ENCODE data around the gene SLC35F3. TPM values are rescaled to one million over a fixed set of nuclear protein-coding genes. Genes with fewer than 3 reads are reported as not detected.

SLC35F3 gene
- total RNA-seq, 4 donors from 2014 or later = 0.82 TPM; not detected in 3

GRCh38 chr1:234000557-234001041 lies 96.1 kb downstream of the SLC35F3 start:
- no peak for DNase-seq
- in situ Hi-C loops (cut with MboI; ENCODE audit: low sequenced_read_pairs in 4 of 4) = no loop called here
- H3K9me3 ChIP-seq = no peaks in the 10 kb centered on the region
- TF ChIP-seq CTCF (IDR thresholded peaks at IDR 0.05 in 4 of 5, conservative IDR thresholded peaks at IDR 0.05 in 1 of 5) (no peak), POLR2A (IDR thresholded peaks at IDR 0.05) (no peak)
- no peaks in the 10 kb centered on the region for H3K27me3 ChIP-seq
- no peak overlapping the region for H3K27ac ChIP-seq
- no peaks in the 10 kb centered on the region for H3K36me3 ChIP-seq
- H3K4me1 ChIP-seq = no peaks in the 10 kb centered on the region
- no peak for ATAC-seq
- intact Hi-C loops (cut with DNase I; ENCODE audit: low total_unique reads) = no loop called here
- H3K4me3 ChIP-seq = no peak overlapping the region

- H3K4me3 ChIP-seq = no peak overlapping the region
- no peak overlapping the region for H3K27ac ChIP-seq
- H3K36me3 ChIP-seq = no peaks in the 10 kb centered on the region
- H3K9me3 ChIP-seq = no peaks in the 10 kb centered on the region
- intact Hi-C loops (cut with DNase I; ENCODE audit: low total_unique reads) (no loop called here), in situ Hi-C loops (cut with MboI; ENCODE audit: low sequenced_read_pairs in 4 of 4) (no loop called here)
- no peak for ATAC-seq
- H3K4me1 ChIP-seq = no peaks in the 10 kb centered on the region
- TF ChIP-seq POLR2A (IDR thresholded peaks at IDR 0.05) (no peak), CTCF (IDR thresholded peaks at IDR 0.05 in 4 of 5, conservative IDR thresholded peaks at IDR 0.05 in 1 of 5) (no peak)
- DNase-seq = no peak
- H3K27me3 ChIP-seq = no peaks in the 10 kb centered on the region
Measured at GRCh38 chr1:234001817-234002216, 97.3 kb downstream of the SLC35F3 start.

GRCh38 chr1:234004591-234004990 lies 100.1 kb downstream of the SLC35F3 start:
- H3K27ac ChIP-seq = no peak overlapping the region
- no peaks in the 10 kb centered on the region for H3K9me3 ChIP-seq
- TF ChIP-seq CTCF (IDR thresholded peaks at IDR 0.05 in 4 of 5, conservative IDR thresholded peaks at IDR 0.05 in 1 of 5) (no peak), POLR2A (IDR thresholded peaks at IDR 0.05) (no peak)
- no peak for ATAC-seq
- H3K27me3 ChIP-seq = no peaks in the 10 kb centered on the region
- no peak for DNase-seq
- intact Hi-C loops (cut with DNase I; ENCODE audit: low total_unique reads) = no loop called here
- H3K36me3 ChIP-seq = no peaks in the 10 kb centered on the region
- H3K4me3 ChIP-seq = no peak overlapping the region
- no peaks in the 10 kb centered on the region for H3K4me1 ChIP-seq
- in situ Hi-C loops (cut with MboI; ENCODE audit: low sequenced_read_pairs in 4 of 4) = no loop called here

GRCh38 chr1:234007684-234008083 lies 103.2 kb downstream of the SLC35F3 start:
- intact Hi-C loops (cut with DNase I; ENCODE audit: low total_unique reads) (no loop called here), in situ Hi-C loops (cut with MboI; ENCODE audit: low sequenced_read_pairs in 4 of 4) (no loop called here)
- no peaks in the 10 kb centered on the region for H3K27me3 ChIP-seq
- ATAC-seq = no peak
- no peaks in the 10 kb centered on the region for H3K36me3 ChIP-seq
- H3K4me3 ChIP-seq = no peak overlapping the region
- no peak overlapping the region for H3K27ac ChIP-seq
- TF ChIP-seq POLR2A (IDR thresholded peaks at IDR 0.05) = no peak
- TF ChIP-seq CTCF (IDR thresholded peaks at IDR 0.05 in 4 of 5, conservative IDR thresholded peaks at IDR 0.05 in 1 of 5) = no peak
- H3K9me3 ChIP-seq = no peaks in the 10 kb centered on the region
- H3K4me1 ChIP-seq = no peaks in the 10 kb centered on the region
- DNase-seq = no peak

GRCh38 chr1:234008591-234008990 lies 104.1 kb downstream of the SLC35F3 start:
- in situ Hi-C loops (cut with MboI; ENCODE audit: low sequenced_read_pairs in 4 of 4) (no loop called here), intact Hi-C loops (cut with DNase I; ENCODE audit: low total_unique reads) (no loop called here)
- ATAC-seq (no peak), DNase-seq (no peak)
- H3K36me3 ChIP-seq = no peaks in the 10 kb centered on the region
- no peak overlapping the region for H3K4me3 ChIP-seq
- no peak for TF ChIP-seq POLR2A (IDR thresholded peaks at IDR 0.05)
- TF ChIP-seq CTCF (IDR thresholded peaks at IDR 0.05 in 4 of 5, conservative IDR thresholded peaks at IDR 0.05 in 1 of 5) = no peak
- H3K27me3 ChIP-seq = no peaks in the 10 kb centered on the region
- no peaks in the 10 kb centered on the region for H3K4me1 ChIP-seq
- H3K27ac ChIP-seq = no peak overlapping the region
- H3K9me3 ChIP-seq = no peaks in the 10 kb centered on the region
